HG03460 (cell line): Measurements from ENCODE around the gene AGTPBP1.
"Not testable (repeated sequence)": the region's sequence is repeated elsewhere in the genome, so short reads cannot be mapped to it uniquely, and the experiment has no call there.

Experiments
- ATAC-seq: cut with Tn5 transposase; IDR thresholded peaks from one replicate; pipeline ENCODE4 v1.9.1; 2021; ENCODE audit not compliant: unreplicated experiment

Gene AGTPBP1

GRCh38 chr9:85631809-85632208 is 109.9 kb downstream of the AGTPBP1 start:
- ATAC-seq: no peak

DNA sequence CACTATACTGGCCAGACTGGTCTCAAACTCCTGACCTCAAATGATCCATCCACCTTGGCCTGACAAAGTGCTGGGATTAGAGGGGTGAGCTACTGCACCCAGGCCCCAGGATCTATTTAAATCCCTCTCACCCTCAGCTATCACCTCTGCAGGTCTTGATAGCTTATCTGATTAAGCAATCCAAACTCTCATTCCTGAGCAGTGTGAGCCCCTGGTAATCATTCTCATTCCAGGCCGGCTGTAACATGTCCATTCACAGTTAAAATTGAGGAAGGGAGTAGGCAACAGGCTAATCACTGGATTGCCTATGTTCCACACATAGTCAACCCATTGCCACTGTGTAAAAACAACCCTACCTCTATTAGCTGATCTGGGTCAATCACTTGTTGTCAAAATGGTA is 111.1 kb downstream of the AGTPBP1 start:
- no peak for ATAC-seq

DNA sequence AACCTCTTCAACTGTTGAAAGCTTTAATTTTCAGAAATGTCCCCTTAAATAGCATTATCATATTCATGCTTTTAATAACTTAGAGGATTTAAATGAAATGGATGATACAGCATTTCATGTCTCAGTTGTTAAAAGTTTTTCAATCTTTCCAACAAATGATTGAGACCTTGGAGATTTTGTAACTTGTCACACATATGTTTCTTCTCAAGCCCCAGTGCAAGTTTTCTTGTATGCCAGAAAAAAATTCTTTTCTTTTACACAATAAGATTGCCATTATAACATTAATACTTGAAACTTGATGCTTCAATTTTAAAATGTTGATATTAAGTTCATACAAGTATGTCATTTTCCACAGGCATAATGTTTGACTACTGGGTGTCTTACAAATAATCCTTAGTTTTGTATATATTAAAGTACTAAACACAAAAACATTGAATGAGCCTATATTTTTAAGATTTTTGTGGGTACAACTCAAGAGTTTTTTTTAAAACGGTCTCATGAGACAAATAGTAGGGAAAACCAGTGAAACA is 124.5 kb downstream of the AGTPBP1 start:
- no peak for ATAC-seq

GRCh38 chr9:85615792-85616191 is 126.0 kb downstream of the AGTPBP1 start:
- no peak for ATAC-seq

DNA sequence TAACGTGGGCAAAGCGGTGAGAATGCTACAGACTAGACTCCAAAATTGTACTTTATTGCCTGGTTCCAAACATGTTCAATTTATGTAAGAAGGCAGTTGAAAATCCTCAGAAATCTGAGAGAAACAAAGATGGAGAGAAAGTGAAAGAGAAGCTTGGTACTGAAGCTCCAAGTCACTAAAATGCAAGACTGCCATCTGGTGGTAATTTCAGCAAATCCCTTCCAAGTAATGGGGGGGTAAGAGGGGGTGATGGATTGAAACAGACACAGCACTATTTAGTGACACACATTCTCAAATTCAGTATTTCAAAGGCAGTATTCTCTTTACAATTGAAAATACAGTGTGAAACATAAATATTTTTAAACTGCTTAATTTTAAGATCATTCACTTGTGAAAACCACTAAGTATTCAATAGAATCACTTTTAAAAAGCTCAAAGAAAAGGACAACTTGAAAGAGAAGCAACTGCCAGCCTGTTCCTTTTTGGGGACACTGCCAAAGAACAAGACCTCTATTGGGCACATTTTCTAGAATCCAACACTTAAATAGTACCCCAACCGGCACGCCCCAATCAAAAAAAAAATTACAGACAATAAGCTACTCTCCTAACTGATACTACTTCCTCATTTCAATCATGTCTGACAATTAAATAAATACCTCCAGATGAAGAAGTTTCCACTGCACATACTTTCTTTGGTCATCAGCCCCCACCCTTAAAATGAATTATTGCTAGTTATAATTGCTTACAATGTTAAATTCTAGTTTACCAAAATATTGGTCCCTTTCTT is 131.5 kb downstream of the AGTPBP1 start:
- ATAC-seq: peak; percentile 97

DNA sequence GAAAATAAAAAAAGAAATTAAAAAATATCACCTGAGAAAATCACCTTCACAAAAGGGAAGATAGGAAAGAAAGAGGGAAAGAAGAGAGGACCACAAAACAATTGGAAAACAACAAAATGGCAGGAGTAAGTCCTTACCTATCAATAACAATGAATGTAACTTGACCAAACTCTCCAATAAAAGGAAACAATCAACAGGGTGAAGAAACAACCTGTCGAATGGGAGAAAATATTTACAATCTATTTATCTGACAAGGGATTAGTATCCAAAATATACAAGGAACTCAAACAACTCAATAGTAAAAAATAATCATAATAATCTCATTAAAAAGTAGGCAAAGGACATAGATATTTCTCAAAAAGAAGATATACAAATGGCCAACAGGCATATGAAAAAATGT is 135.8 kb downstream of the AGTPBP1 start:
- no peak for ATAC-seq

DNA sequence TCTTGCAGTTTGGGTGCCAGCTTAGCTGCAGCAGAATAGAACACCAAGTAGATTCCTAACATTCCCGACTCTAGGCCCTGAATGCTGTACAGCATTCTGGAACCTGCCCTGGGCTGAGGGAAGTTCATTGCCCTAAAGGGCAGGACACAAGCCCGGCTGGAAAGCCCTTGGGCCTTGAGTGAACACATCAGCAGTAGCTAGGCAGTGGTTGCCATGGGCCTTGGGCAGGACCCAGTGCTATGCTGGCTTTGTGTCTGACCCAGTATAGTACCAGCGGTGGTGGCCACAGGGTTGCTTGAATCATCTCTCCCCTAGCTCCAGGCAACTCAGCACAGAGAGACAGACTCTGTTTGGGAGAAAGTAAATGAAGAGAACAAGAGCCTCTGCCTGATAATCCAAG is 137.8 kb downstream of the AGTPBP1 start:
- ATAC-seq: no peak

GRCh38 chr9:85602742-85603141 is 139.0 kb downstream of the AGTPBP1 start:
- no peak for ATAC-seq

DNA sequence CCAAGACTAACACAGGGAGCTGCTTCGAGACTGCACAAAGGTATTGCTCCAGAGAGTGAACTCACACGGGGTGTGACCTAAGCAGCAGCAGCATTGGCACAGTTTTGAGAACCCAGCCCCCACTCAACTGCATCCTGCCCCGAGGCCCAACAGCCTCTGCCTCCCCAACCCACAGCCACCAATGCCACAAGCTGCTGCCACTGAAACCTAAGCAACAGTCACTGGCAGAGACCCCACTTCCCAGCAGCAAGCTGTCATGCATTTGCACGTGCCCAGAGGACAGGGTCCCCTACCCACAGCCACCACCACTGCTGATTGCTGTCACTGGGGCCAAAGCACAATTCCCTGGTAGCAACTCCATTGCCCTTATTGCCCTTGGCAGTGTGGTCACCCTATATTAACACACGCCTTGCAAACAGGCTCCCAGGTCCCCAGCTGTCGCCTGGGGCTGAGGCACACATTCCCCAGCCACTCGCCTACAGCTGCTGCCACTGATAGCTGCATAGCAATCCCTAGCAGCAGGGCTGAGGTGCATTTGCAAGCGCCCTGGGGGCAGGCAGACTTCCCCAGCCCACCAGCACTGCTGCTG is 141.0 kb downstream of the AGTPBP1 start:
- no peak for ATAC-seq

DNA sequence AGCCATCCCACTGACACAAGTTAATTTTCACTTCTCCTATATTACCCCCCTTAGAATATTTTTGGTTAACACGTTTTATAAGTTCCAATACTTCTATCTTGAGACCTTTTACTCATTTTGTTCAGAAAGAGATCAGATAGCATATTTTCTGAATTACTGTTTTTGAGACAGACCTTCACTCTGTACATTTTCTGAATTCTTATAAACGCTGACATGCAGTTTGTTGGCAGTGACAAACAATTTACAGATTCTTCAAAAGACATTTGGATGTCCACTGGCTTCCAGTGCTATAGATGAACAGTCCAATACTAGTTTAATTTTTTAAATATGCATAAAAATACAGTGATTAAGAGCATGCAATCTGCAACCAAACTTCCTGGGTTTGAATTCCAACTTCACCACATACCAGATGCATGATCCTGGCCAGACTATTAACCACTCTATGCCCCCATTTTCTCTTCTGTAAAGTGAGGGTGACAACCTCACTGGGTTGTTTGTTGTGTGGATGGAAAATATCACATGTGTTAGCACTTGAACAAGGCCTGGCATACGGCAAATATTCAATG is 142.1 kb downstream of the AGTPBP1 start:
- ATAC-seq: no peak

DNA sequence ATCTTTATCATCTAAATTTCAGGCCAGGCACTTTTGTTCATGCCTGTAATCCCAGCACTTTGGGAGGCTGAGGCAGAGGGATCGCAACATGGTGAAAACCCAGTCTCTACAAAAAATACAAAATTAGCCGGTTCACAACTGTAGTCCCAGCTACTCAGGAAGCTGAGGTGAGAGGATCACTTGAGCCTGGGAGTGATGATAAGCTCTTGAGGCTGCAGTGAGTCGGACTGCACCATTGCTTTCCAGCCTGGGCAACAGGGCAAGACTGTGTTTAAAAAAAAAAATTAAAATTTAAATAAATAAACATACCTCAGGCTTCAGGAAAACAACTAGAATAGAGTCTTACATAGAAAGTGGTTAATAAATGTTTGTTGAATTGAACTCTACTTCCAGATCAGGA is 147.4 kb downstream of the AGTPBP1 start:
- no peak for ATAC-seq

GRCh38 chr9:85586684-85587083 is 155.1 kb downstream of the AGTPBP1 start:
- ATAC-seq: no peak

- no peak for ATAC-seq
Observed at GRCh38 chr9:85577353-85577952, 164.3 kb downstream of the AGTPBP1 start.

GRCh38 chr9:85575868-85576267 is 165.9 kb downstream of the AGTPBP1 start:
- ATAC-seq: no peak

- ATAC-seq: not testable (repeated sequence)
Observed at GRCh38 chr9:85573546-85573945, 168.2 kb downstream of the AGTPBP1 start.

DNA sequence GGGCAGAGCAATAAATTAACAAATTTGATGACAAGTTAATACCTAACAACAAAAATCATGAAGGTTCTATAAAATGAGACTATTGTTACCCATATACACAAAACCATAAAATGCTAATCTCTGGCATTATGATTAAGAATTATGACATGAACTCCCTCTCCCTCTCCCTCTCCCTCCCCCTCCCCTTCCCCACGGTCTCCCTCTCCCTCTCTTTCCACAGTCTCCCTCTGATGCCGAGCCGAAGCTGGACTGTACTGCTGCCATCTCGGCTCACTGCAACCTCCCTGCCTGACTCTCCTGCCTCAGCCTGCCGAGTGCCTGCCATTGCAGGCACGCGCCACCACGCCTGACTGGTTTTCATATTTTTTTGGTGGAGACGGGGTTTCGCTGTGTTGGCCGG is 168.8 kb downstream of the AGTPBP1 start:
- ATAC-seq: not testable (repeated sequence)

GRCh38 chr9:85569988-85570387 is 171.8 kb downstream of the AGTPBP1 start:
- no peak for ATAC-seq

DNA sequence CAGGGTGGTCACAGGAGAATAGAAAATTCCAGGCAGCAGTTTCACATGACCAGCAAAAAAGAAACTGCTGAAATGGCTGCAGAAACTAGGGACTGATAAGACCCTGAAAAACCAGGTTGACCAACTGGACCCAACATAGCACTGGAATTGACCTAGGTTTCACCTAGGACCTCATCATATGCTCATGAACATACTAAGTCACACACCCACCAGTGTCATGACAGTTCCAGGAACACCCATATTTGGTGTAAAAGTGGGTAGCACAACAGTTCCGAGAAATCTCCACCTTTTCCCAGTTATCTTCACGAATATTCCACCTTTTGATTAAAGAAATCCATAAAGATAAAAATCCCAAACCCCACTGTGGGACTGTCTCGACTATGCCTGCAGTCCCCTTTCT is 182.2 kb downstream of the AGTPBP1 start:
- no peak for ATAC-seq

DNA sequence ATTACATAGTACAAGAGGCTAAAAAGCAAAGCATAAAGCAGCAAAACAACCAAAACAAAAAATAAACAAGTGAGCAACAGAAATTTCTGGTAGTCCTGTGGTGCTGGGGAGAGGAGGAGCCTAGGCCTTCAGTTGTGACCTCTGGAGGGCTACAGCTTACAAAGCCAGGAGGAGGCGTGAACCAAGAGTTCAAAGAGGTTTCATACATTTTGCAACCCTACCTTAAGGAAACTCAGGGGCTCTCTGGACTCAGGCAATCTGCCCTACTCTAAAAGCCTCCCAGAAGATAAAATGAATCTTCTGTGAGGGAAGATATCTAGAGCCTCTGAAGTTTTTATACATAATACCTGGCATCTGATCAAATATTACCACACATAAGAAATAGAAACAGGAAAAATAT is 187.4 kb downstream of the AGTPBP1 start:
- ATAC-seq: no peak

GRCh38 chr9:85553475-85553874 is 188.3 kb downstream of the AGTPBP1 start:
- no peak for ATAC-seq

- no peak for ATAC-seq
Observed at GRCh38 chr9:85547599-85547998, 194.2 kb downstream of the AGTPBP1 start.

DNA sequence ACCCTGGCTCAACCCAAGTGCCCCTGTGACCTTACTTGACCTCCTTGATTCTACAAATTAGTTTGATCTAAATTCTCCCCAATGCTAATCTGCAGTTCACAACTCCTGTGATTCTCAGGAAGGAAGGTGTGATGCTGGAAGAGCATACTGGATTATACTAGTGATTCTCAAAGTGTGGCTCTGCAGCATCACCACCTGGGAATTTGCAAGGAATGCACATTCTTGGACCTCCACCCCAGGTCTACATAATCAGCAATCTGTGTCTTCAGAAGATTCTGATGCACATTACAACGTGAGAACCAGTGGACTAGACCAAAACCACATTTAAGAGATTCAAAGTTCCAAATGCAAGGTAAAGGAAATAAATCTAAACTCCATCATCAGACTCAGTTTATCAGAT is 198.6 kb downstream of the AGTPBP1 start:
- no peak for ATAC-seq
